NK-92 (cell line): ENCODE measurements around the gene RLN2.
"Not testable (repeated sequence)": the region's sequence is repeated elsewhere in the genome, so short reads cannot be mapped to it uniquely, and the experiment has no call there.

Source experiments
- DNase-seq: peaks from one replicate; lab custom pipeline; 2025; ENCODE audit not compliant: unreplicated experiment; lab: John Stamatoyannopoulos, UW

RLN2 gene, protein sequence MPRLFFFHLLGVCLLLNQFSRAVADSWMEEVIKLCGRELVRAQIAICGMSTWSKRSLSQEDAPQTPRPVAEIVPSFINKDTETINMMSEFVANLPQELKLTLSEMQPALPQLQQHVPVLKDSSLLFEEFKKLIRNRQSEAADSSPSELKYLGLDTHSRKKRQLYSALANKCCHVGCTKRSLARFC

GRCh38 chr9:5303840-5304795 lies at the start of gene RLN2:
Gene RLN2, minus strand, starts transcription at chr9:5304716. Its CDS starts 136 bp downstream, at chr9:5304580.
- not testable (repeated sequence) for DNase-seq

DNA sequence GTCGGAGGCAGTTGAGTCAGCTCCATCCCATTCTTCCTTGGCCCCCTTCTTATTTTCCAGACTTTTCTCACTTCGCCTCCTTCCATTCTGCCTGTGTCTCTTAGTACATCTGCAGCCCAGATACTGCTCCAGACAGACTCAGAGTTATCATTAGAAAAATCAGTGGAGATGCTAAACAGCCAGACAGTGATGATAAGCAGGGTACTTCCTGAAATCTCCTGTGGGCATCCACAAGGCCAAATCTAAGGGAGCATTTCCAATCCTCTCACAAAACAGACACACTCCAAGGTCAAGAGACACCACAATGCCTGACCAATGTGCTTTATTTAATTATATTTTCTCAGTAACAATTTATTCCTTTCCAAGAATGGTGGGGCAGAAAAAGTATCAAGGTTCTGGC lies 49.7 kb upstream of the RLN2 start:
- DNase-seq = no peak

GRCh38 chr9:5352637-5353248 lies 48.2 kb upstream of the RLN2 start:
- no peak for DNase-seq

DNA sequence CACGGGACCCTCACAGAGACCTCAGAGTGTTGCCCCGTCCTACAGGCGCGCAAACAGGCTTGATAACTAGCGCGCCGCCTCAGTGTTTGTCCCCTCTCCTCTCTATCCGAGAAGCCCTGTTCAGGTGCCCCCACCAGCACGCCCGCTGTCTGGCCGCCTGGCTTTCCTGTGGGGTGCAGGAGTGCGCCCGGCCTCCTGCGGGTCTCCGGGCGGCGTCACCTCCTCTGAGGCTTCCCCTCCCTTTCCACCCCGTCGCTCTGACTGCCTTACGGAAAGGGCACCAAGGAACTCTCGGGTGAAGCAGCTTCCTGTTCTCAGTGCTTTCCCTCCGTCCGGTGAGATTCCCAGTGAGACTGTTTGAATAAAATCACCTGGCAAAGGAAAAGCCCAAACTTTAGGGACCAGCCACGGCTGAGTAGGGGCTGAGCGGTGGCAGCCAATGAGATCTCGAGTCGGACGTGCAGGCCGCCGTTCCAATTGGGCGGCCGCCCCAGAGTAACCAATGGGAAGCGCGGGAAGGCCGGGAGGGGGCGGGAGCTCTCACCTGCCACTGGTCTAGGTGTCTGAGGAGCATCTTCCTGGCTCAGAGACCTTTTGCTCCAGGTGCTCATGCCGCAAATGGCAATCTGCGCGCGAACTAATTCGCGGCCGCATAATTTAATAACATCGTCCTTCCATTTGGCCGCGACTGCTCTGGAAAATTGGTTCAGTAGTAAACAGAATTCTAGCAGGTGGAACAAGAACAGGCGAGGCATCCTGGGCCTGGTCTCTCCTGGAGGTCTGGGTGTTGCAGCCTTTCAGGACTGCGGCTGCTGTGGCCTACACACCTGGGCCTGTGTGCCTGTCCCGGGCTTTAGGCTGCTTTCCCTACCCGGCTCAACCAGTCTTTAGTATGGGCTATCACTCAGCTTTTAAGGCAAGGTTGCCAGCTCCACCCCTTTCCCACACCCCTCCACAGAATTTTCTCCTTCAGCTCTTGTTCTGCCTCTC lies 34.8 kb upstream of the RLN2 start, which contains the start of gene RLN1:
TSS of gene RLN1 (minus strand) at position 885 of the 990 bp plus-strand sequence. CDS start at position 755, 130 bp downstream.
- DNase-seq = not testable (repeated sequence)

DNA sequence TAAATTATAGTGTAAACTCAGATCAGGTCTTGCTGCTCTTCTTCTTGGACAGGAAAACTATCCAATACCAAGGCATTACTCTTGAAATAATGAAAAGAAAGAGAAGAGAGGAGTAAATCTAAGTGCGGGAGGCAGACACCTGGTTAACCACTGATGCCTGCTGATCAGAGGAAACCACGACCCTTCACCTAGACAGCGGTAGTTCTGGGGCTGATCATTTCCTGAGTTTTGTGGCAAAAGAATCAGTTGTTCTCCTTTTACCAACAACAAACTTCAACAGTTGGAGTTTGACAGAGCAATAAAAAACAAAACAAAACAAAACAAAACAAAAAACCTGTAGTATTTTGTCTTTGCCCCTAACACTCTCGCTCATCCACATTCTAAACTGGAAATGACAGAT lies 32.2 kb upstream of the RLN2 start:
- DNase-seq = no peak

- DNase-seq = not testable (repeated sequence)
These were observed 26.8 kb upstream of the RLN2 start for GRCh38 chr9:5331276-5331675.

- DNase-seq = no peak
These were observed 22.5 kb upstream of the RLN2 start for GRCh38 chr9:5326893-5327548.

GRCh38 chr9:5326187-5326586 lies 21.7 kb upstream of the RLN2 start:
- no peak for DNase-seq

- not testable (repeated sequence) for DNase-seq
These were observed 17.1 kb upstream of the RLN2 start for GRCh38 chr9:5321601-5322000.

GRCh38 chr9:5321058-5321457 lies 16.5 kb upstream of the RLN2 start:
- no peak for DNase-seq

DNA sequence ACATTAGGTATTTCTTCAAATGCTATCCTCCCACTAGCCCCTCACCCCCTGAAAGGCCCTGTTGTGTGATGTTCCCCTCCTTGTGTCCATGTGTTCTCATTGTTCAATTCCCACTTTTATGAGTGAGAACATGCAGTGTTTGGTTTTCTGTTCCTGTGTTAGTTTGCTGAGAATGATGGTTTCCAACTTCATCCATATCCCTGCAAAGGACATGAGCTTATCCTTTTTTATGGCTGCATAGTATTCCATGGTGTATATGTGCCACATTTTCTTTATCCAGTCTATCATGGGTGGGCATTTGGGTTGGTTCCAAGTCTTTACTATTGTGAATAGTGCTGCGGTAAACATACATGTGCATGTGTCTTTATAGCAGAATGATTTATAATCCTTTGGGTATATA lies 11.9 kb upstream of the RLN2 start:
- not testable (repeated sequence) for DNase-seq

GRCh38 chr9:5315187-5315923 lies 10.8 kb upstream of the RLN2 start:
- no peak for DNase-seq

- no peak for DNase-seq
These were observed 6.3 kb upstream of the RLN2 start for GRCh38 chr9:5310851-5311250.

DNA sequence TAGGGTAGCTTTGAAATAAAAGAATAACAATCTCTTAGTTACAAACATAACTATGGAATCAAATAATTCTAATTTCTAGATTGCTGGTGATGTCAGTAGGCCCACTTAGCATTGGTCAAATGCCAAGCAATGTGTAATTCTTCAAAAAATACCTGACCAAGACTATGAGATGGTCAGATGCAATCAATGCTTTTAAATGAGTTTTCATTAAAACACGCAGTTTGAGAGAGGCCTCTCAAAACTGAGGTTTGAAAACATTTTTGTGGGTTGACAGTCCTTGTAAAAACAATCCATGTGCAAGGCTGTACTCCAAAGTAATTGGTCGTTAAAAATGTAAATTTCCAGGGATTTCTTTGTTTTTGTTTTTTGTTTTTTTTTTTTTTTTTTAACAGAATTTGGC lies 1.2 kb upstream of the RLN2 start:
- DNase-seq = no peak

DNA sequence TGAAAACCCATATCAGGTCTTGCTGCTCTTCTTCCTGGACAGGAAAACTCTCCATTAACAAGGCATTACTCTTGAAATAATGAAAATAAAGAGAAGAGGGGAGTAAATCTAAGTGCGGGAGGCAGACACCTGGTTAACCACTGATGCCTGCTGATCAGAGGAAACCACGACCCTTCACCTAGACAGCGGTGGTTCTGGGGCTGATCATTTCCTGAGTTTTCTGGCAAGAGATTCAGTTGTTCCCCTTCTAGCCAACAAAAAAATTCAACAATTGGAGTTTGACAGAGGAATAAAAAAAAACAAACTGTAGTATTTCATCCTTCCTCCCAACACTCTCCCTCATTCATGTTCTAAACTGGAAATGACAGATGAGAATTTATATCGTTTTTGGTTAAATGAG lies 3.0 kb downstream of the RLN2 start:
- no peak for DNase-seq

GRCh38 chr9:5292141-5292540 lies 12.4 kb downstream of the RLN2 start:
- DNase-seq = no peak

- DNase-seq = no peak
These were observed 15.9 kb downstream of the RLN2 start for GRCh38 chr9:5288591-5288990.

GRCh38 chr9:5286262-5286661 lies 18.3 kb downstream of the RLN2 start:
- no peak for DNase-seq

GRCh38 chr9:5278486-5278885 lies 26.0 kb downstream of the RLN2 start:
- no peak for DNase-seq
